ENCODE results near the gene STARD3.

STARD3 gene

DNA sequence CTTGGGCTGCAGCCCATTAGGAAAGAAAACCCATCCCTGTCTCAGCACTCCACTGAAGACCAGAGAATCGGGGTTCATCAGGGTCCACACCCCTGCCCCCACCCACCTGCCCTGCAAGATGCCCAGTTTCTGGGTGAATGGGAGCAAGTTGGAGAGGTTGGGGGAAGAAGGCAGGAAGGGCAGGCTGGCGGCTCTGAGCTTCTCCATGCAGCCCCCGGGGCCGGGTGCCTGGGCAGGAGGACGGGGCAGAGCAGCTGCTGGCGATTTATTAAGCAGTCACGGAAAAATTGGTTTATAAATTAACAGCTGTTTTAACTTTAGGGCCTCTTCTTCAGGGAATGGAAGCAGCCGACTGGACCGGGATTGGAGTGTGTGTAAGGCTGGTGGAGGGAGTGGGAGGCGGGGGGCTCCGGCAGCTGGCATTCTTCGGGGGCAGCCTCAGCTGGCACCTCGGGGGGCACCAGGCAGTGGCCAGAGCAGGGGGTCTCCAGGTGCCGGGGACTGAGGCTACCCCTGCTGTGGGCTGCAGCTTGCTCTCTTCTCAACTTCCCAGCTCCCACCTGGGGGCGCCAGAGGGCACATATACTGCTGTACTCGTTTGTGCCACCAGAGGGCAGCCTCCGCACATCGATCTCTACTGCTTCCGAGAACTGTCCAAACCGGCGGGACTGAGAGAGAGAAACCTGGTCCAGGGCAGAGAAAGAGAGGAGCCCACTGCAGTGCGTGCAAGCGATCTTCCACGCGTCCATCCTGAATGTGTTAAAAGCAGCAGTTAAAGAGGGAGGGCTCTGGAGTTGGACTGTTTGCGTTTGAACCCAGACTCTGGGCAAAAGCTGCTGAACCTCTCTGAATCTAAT is 15.2 kb upstream of the STARD3 start:
- DNase-seq, result peak; percentile 87

DNA sequence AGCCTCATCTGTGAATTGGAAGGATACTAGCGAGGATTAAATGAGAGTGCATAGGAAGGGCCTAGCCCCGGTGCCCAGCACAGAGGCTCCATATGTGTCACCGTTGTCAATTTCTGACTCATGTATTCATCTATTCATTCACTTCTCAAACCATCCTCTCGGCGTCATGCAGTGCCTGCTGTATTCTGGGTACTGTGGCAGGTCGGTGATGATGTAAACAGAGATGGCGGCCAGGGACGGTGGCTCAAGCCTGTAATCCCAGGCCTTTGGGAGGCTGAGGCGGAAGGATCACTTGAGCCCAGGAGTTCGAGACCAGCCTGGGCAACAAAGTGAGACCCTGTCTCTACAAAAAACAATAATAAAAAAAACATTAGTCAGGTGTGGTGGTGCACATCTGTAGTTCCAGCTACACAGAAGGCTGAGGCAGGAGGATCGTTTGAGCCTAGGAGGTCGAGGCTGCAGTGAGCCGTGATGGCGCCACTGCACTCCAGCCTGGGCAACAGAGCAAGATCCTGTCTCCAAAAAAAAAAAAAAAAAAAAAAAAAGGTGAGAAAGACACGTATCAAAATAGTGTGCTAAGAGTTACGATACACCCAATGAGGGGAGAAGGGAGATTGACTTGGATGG is 14.5 kb upstream of the STARD3 start:
- peak; percentile 63 for DNase-seq

DNA sequence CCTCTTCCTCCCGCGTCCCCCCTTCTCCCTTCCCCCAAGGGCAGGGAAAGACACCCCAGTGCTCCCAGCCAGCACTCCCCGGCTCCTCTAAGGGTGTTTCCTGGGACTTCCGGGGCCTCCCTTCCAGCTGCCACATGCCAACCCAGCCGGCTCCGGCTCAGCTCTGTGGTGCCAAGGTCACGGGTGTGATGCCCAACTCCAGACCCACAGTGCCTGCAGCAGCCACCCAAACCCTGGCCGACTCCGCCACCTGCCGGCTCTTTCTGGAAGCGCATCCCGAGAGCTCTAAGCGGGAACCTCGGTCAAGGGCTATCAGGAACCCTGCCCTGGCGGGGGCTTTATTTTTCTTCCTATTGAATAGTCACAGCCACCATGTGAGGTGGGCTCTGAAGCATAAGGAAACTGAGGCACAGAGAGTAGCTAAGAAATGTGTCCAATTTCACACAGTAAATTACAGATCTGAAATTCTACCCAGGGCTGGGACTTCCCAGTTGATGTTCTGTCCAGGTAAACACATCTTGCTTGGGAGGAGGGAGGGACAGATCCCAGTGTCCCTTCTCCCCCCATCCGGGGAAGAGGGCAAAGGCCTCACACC is 13.5 kb upstream of the STARD3 start:
- DNase-seq, result peak; percentile 91

DNA sequence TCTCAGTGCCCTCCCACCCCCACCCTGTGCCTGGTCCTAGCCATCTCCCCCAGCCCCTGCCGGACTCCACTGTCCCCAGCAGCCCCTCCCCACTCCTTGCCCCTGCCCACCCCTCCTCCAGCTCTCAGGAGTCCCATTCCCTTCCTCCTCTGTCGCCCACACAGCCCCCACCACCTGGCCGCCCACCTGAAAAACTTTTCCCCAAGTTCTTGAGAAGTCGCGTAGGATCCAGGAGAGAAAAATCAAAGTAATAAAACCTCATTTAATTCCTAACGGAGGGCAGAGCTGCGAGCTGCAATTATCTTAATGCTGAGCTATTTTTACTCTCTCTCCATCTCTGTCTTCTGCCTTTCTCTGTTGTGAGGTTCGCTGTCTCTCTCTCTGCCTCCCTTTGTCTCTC is 12.6 kb upstream of the STARD3 start:
- no peak for DNase-seq

DNA sequence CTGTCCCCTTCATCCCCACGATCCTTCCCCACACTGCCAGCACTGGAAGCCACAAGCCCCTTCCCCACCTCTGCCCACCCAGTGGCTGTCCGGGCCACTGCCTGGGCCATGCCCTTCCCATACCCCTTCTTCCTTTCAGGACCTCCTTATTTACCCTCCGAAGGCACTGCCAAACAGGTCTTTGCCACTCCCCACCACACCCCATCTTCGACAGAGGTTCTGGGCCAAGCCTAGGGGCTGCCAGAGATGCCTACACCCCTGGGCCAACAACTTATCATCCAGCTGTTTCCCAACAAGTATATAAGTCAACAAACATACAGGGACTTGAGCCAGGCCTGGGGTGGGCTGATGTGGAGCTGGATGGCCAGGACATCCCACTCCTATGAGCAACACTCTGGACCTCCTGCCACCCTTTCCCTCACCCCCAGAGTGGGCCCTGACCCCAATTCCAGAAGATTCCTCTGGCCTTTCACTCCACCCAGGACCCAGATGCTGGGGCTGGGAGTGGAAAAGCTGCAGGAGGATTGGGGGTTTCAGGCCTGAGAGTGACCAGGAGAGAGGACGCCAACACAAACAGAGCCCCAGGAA is 11.7 kb upstream of the STARD3 start:
- DNase-seq, result no peak

DNA sequence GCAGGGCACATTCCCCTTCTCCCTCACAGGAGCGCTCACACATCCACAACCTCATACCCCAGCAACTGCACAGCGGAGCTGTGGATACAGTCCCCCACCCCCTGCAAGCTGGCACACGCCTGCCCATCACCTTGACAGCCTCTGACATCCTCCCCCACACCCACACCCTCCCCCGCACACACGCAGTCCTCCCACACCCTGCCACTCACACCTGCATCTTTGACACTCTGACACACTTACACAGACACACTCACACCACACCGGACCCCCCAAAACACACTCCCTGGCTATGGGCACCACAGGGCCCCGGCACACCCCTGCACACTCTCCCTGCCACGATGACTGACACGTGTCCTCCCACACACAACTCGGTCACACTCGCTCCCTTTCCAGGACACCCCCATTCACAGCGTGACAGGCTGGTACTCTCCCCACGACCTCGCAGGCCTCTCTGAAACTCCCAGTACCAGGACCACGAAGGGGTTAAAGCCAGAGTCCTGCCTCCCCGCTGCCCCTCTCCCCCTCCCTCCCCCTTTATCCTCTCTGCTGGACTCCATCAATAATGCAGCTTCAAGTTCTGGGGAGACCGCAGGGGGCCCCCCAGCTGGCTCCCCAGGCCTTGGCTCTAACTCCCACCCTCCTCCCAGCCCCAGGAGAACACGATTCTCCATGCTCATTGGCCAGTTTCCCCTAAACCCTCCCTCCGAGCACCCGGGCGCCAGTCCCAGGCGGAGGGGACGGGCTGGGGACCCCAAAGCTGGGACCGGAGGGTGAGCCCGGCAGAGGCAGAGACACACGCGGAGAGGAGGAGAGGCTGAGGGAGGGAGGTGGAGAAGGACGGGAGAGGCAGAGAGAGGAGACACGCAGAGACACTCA is 10.5 kb upstream of the STARD3 start, which contains the start of gene PPP1R1B:
Gene PPP1R1B, plus strand, starts transcription at position 782 of the 876 bp plus-strand sequence. CDS start 441 bp downstream, outside the sequence.
- peak; percentile 36 for DNase-seq

DNA sequence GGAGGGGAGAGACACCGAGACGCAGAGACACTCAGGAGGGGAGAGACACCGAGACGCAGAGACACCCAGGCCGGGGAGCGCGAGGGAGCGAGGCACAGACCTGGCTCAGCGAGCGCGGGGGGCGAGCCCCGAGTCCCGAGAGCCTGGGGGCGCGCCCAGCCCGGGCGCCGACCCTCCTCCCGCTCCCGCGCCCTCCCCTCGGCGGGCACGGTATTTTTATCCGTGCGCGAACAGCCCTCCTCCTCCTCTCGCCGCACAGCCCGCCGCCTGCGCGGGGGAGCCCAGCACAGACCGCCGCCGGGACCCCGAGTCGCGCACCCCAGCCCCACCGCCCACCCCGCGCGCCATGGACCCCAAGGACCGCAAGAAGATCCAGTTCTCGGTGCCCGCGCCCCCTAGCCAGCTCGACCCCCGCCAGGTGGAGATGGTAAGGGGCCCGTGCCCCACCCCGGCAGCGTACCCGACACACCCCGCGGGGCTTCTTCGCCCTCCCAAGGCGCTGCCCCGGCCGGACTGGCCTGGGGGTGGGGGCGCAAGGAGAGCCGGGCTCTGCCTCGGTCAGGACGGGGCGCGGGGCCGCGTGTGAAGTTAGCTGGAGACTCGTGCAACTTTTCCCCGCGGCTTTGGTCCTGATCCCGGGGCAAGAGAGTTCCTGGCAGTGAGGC is 9.8 kb upstream of the STARD3 start:
- DNase-seq, result no peak

DNA sequence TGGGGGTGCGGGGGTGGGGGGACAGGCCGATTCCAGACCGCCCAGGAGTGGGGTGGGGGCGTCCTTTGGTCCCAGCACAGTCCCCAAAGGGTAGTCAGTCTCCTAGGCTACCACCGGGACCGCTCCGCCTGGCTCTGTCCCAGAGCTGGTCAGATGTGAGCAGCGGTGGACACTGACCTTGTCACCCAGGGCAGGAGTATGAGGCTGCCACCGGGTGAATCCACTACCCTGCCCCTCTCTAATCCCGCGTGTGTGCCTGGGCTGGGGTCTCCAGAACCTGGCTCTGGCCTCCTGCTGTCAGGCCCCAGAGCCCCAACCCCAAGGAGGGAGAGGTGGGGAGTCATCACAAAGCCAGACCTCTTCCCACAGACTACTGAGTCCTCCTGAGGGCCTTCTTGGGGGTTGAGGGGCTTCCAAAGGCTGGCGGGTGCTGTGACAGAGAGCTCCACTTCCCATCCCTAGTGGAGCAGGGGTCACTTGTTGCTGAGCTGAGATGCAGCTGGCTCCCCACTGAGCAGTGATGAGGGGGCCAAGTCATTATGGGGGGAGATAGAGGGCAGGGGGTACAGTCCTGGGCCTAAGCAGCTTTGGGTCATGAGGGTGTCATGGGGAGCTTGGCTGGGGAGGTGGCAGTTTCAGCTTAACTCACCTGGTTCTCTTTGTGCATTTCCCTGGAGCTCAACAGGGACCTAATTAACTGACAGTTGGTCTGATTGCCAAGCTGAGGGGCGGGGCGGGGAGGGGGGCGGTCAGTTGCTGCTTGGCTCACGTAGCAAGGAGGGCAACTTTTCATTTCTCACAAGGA is 9.0 kb upstream of the STARD3 start:
- no peak for DNase-seq

DNA sequence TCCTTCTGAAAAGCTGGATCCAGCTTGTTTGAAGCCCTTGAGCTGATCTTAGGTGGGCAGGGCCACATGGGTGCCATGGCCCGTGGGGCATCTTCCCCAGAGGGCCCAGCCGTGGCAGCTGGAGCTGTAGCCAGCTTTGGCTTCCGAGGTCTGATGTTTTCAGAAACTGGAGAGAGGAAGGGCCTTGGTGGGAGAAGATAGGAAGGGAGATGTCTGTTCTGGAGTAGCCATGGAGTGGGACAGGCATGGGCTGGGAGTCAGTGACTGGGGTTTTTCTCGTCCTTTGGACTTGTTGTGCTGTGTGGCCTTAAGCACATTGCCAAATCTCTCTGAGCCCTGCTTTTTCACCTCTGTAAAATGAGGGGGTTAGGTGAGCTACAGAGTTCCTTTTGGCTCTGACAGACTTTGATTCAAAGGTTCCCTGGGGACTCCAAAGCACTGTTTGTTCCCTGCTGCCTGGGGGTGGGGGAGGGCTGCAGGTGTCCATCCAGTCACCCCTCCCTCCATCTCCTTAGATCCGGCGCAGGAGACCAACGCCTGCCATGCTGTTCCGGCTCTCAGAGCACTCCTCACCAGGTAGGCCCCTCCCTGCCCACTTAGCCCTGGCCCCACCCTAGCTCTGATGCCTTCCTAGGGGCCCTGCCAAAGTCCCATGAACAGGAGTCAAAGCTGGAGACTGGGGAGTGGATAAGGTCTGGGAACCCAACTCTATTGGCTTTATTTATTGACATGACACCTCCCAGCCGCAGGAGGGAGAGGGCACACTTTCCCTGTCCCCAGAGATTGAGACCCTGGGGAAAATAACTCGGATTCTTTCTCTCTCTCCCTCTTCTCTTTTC is 8.1 kb upstream of the STARD3 start:
- no peak for DNase-seq

DNA sequence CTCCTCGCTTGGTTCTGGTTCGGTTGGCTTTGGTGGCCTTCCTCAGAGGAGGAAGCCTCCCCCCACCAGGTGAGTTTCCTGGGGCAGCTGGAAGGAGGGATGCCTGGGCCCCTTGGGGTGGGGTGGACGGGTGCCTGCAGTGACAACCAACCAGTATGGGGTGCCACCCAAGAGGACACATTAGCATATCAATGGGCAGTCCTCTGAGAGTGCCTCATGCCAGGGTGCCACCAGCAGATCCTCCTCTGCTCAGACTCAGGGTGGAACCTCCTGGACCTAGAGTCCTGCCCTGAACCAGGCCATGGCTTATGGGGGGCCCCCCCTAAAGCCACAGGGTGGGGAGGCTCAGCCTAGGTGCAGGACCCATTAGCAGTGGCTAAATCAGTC is 7.5 kb upstream of the STARD3 start:
- no peak for DNase-seq

DNA sequence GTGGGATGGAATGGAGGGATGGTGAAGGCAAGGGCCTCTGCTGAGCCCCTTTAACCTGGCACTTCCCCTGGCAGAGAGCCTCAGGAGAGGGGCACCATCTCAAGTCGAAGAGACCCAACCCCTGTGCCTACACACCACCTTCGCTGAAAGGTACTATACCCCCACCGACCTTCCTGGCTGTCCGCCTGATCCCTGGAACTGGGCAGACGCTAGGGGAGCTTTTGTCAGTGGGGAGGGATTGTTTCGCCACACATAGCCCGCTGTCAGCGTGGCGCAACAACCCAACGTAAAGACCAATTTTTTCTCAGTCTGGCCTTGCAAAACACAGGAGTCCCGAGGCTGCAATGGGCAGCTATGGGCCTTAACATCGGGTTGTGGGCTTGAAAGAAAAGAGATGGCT is 7.0 kb upstream of the STARD3 start:
- DNase-seq, result no peak

DNA sequence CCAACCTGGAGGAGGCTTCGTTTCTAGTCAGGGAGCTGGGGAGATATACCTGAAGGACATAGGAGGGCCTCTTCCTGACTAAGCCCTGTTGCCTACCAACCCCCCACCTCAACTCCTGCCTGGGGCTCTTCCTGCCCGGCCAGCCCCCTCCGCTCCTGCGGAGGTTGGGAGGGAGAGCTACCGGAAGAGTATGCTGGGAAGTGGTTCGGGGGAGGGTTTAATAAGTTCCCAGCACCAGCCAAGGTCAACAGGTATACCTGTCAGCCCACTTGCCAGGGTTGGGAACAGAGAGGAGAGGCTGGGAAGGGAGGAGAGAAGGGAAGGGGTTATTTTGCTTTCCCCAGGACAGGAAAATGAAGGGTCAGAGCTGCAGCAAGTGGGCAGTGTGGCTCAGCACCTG is 5.5 kb upstream of the STARD3 start:
- DNase-seq, result no peak

DNA sequence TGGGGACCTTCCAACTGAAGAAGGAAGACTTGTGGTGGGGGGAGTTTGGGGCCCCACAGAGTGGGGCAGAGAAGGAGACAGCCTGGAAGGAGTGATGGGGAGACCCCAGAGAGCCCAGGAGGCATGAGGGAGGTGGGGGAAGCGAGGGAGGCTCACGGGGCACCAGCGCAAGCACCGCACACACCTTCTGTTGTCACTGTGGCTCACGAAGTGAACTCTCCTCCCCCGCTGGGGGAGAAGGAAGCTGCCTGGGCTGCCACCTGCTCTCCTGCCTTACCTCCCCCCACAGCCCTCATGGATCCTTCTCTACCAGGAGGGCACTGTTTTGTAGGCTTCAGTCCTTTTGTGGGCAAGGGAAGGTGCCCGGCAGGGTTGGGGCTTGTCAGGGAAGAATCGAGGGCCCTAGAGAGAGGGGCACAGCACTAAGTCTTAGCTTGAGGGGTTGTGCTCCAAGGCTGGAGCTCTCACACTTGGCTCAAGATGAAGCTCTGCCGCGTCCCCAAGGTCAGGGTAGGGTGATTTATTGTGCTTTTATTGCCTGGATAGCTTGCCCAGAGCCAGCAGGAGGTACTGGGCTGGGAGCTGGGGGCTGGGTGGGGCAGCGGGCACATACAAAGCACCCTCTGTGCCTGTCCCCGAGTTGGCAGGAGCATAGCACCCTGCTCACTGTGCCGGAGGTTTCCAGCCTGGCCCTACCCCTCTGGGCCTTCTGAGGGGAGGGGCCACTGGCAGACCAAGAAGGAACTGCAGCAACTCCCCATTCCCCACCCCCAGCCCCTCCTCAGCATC is 4.6 kb upstream of the STARD3 start:
- no peak for DNase-seq

DNA sequence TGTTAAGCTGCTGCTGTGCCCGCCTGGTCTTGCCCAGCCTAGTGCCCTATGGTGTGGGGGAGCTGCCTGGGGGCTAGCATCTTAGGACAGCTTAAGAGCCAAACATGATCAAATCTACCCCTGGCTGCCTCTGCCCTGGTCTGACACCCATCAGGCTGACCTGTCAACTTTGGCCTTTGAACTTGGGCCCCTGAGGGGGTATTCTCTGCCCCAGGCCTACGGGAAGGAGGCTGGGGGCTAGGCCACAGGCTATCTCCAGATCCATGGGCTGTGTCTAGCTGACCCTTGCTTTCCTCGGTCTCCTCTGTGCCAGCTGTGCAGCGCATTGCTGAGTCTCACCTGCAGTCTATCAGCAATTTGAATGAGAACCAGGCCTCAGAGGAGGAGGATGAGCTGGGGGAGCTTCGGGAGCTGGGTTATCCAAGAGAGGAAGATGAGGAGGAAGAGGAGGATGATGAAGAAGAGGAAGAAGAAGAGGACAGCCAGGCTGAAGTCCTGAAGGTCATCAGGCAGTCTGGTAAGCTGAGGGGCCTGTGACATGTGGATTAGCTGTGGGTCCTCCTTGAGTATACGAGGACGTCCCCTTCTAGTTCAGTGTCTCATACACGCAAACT is 3.3 kb upstream of the STARD3 start:
- no peak for DNase-seq

DNA sequence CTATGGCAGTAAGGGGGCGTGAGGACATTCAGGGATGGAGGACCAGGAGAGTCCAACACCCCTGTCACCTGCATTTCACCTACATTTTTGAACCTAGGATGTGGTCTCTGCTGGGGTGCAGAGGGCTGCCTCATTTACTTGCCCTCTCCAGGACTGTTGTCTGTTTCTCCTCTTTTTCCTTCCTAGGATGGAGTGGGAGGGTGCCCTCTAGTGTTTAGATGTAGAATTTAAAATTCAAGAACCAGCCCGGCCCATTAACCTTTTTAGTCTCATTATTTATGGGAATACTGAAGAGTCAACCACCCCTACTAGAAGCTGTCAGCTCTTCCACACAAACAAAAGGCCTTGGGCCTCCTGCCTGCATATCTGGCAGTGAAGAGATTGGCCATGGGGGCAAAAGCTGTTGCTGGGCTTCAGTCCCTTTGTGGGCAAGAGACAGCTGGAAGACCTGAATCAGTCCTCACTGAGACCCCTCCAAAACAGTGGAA is 2.5 kb upstream of the STARD3 start:
- peak; percentile 9 for DNase-seq

DNA sequence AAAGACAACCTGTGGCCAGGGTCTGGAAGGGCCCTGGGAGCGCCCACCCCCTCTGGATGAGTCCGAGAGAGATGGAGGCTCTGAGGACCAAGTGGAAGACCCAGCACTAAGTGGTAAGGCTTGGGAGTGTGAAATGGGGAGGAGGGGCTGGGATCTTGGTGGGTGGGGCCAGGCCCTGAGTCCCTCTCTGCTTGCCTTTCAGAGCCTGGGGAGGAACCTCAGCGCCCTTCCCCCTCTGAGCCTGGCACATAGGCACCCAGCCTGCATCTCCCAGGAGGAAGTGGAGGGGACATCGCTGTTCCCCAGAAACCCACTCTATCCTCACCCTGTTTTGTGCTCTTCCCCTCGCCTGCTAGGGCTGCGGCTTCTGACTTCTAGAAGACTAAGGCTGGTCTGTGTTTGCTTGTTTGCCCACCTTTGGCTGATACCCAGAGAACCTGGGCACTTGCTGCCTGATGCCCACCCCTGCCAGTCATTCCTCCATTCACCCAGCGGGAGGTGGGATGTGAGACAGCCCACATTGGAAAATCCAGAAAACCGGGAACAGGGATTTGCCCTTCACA is 1.2 kb upstream of the STARD3 start:
- DNase-seq, result peak; percentile 14

DNA sequence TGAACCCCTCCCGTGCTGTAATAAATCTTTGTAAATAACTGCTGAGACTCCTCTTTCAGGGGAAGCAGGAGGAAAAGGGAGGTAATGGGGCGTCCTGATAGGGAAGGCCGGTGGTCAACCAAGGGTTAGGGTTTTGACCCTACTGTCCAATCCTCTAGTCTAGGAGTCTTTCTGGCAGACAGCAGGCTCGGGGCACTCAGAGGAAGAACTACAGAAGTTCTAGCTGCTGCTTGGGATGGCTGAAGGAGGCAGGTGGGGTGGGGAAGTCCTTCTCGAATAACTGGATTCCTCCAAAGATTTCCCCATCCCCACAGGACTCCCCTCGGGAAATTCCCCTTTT is 387 bp upstream of the STARD3 start:
- no peak for DNase-seq

DNA sequence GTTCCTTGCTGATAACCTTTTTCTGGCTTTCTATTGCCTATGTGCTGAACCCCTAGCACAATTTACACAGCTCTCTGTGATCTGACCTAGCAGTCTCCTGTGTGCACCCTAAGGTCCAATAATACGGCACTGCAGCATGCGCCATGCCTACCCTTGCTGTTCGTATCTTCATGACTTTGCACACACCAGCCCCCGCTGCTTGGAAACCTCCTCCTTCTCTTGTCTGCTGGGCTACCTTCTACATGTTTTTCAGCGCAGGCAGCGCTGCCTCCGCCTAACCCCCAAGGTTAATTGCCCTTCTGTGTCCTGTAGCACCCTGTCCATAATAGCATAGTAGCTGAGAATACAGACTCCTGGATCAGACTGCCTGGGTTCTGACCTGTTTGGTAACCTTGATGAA is 1.4 kb downstream of the STARD3 start:
- DNase-seq, result no peak

DNA sequence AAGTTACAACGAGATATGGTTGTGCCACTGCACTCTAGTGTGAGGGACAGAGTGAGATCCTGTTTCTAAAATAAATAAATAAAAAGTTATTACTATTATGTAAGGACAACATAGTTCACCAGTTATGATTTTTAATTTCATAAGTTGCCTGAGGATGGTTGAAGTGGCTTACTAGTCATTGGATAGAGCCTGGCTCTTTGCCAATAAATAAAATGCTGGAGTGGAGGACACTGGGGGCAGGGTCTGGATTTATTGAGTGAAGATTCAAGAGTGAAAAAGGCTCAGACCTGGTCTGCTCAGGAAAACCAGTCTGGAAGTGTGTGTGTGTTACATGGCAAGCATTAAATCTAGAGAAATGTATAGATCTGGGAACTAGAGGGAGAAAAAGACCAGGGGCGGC is 2.1 kb downstream of the STARD3 start:
- no peak for DNase-seq
